Keratinocyte (primary cell): ENCODE results near the gene TPGS2. TPM values are rescaled to one million over a fixed set of nuclear protein-coding genes. Genes with fewer than 3 reads are reported as not detected.
A peak's percentile ranks its signal among the peaks of the same experiment; 100 is the strongest.

Experiments
- DNase-seq: peaks from one replicate; pipeline ENCODE4 v3.0.0-alpha.2; 2011; ENCODE audit warnings: low read depth, missing footprints, low spot score
- FAIRE-seq: peaks from 2 replicates; lab custom pipeline; 2011; peaks lifted over from hg19 to GRCh38; lab: Jason Lieb, UNC
- H2AFZ ChIP-seq: 2 replicates; pipeline ENCODE4 v1.6.0; 2012; ENCODE audit warnings: low read length, control low read depth, inconsistent platforms; ENCODE audit not compliant: control insufficient read depth
- H3K27ac ChIP-seq: 2 replicates; pipeline ENCODE4 v1.5.1; 2011; ENCODE audit warnings: low read length; ENCODE audit not compliant: control insufficient read depth, insufficient read depth
- H3K27me3 ChIP-seq: 3 replicates; pipeline ENCODE4 v1.6.0; 2011; ENCODE audit warnings: low read length; ENCODE audit not compliant: control insufficient read depth, insufficient read depth; ENCODE audit errors: extremely low read depth
- H3K36me3 ChIP-seq, 2 experiments: 2 replicates in 1 of 2; 3 replicates in 1 of 2; pipeline ENCODE4 v1.5.1; 2011; ENCODE audit warnings: low read length in 2 of 2, mild to moderate bottlenecking in 1 of 2; ENCODE audit not compliant: control insufficient read depth in 2 of 2, insufficient read depth in 2 of 2; ENCODE audit errors: extremely low read depth in 1 of 2
- H3K4me1 ChIP-seq: 3 replicates; pipeline ENCODE4 v1.5.1; 2011; ENCODE audit warnings: low read length; ENCODE audit not compliant: control insufficient read depth, insufficient read depth; ENCODE audit errors: extremely low read depth
- H3K4me2 ChIP-seq: 3 replicates; pipeline ENCODE4 v1.6.0; 2011; ENCODE audit warnings: low read depth, low read length; ENCODE audit not compliant: control insufficient read depth, insufficient read depth; ENCODE audit errors: extremely low read depth
- H3K4me3 ChIP-seq, 3 experiments: fragments of 200-600 bp in 1 of 3; sonication (generic) in 1 of 3; 2 replicates in 2 of 3; 3 replicates in 1 of 3; pipeline ENCODE4 v1.5.1; 2011 to 2016; ENCODE audit warnings: low read length in 3 of 3, mild to moderate bottlenecking in 3 of 3, control low read depth in 2 of 3, inconsistent platforms in 1 of 3, low read depth in 1 of 3, mixed read lengths in 1 of 3, mixed run types in 1 of 3, moderate library complexity in 1 of 3; ENCODE audit not compliant: control insufficient read depth in 2 of 3, insufficient read depth in 2 of 3; ENCODE audit errors: extremely low read depth in 1 of 3
- H3K79me2 ChIP-seq: 2 replicates; pipeline ENCODE4 v1.6.0; 2012; ENCODE audit warnings: low read length; ENCODE audit not compliant: control insufficient read depth, insufficient read depth
- H3K9ac ChIP-seq: 3 replicates; pipeline ENCODE4 v1.6.0; 2011; ENCODE audit warnings: low read length; ENCODE audit not compliant: control insufficient read depth, insufficient read depth; ENCODE audit errors: extremely low read depth
- H3K9me1 ChIP-seq: 3 replicates; pipeline ENCODE4 v1.6.0; 2011; ENCODE audit warnings: low read length; ENCODE audit not compliant: control insufficient read depth, insufficient read depth; ENCODE audit errors: extremely low read depth
- H3K9me3 ChIP-seq: 2 replicates; pipeline ENCODE4 v1.5.1; 2012; ENCODE audit warnings: low read depth, low read length; ENCODE audit not compliant: control insufficient read depth
- H4K20me1 ChIP-seq: 3 replicates; pipeline ENCODE4 v1.6.0; 2011; ENCODE audit warnings: low read length; ENCODE audit not compliant: control insufficient read depth, insufficient read depth; ENCODE audit errors: extremely low read depth
- EZH2 ChIP-seq: IDR thresholded peaks from one replicate; pipeline ENCODE4 v1.6.1; 2012; ENCODE audit warnings: inconsistent platforms, mild to moderate bottlenecking, low read length, moderate library complexity
- dilution Hi-C: fragments of 300-500 bp; cut with MboI; formaldehyde crosslinking; loops from one replicate; pipeline ENCODE4 v1.7.0; 2020; ENCODE audit warnings: low sequenced_read_pairs; ENCODE audit not compliant: extremely low pct_ligation_motif_present
- polyA plus RNA-seq, 5 experiments: library from polyadenylated mRNA; depleted of rRNA in 3 of 5; stranded (reverse) in 3 of 5; stranded (forward) in 1 of 5; unstranded in 1 of 5; fragments of >200 nt; gene quantifications; 1 replicate in 1 of 5; 2 replicates in 3 of 5; 3 replicates in 1 of 5; pipeline versions ENCODE4 v1.2.1 to v1.2.3, GENCODE V29; 2011 to 2012; ENCODE audit warnings: missing spikeins in 2 of 5, low read depth in 1 of 5, low replicate concordance in 1 of 5
- TF ChIP-seq, protein P1 (sequence below), 3 experiments: IDR thresholded peaks in 1 of 3; conservative IDR thresholded peaks in 1 of 3; optimal IDR thresholded peaks in 1 of 3; 2 replicates in 2 of 3; 3 replicates in 1 of 3; pipeline versions ENCODE3 to v1.5.1; 2011; ENCODE audit warnings: low read length in 3 of 3, mild to moderate bottlenecking in 3 of 3, moderate library complexity in 2 of 3, control low read depth in 1 of 3, inconsistent platforms in 1 of 3; ENCODE audit not compliant: insufficient read depth in 2 of 3; ENCODE audit errors: extremely low read depth in 1 of 3

Gene TPGS2
- polyA plus RNA-seq, 1 donor (not counting 4 experiments of a cell fraction or from before 2014, with no cell fraction given) = 254 TPM

DNA sequence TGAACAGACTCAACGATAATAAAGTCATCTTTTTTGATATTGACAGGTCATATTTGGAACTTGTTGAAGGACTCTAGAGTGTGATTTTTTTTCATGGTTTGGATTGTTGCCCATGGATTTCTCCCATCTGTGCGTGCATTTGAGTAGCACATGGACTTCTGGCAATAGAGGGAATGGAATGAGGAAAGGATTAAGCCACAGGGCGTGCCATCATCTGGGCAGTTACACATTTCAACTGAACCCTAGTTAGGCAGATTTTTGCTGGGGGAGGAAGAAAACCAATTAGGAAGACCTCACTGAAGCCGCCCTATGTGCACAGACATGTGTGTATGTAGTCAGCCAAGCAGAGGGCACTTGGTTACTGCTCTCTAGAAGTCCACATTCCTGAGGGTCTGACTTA lies 72.6 kb downstream of the TPGS2 start:
- Histone ChIP-seq H3K27me3 (no peaks in the 10 kb centered on the region), H3K4me3 (no peak overlapping the region), H3K79me2 (no peaks in the 10 kb centered on the region), H4K20me1 (no peaks in the 10 kb centered on the region), H3K9me3 (no peaks in the 10 kb centered on the region), H3K27ac (no peak overlapping the region), H3K4me1 (no peaks in the 10 kb centered on the region), H3K4me2 (no peak overlapping the region), H3K9ac (no peak overlapping the region), H3K36me3 (peaks cover 0 to 1% of the 10 kb centered on the region in 2 experiments), H2AFZ (no peak overlapping the region), H3K9me1 (no peaks in the 10 kb centered on the region)
- TF ChIP-seq, protein P1, sequence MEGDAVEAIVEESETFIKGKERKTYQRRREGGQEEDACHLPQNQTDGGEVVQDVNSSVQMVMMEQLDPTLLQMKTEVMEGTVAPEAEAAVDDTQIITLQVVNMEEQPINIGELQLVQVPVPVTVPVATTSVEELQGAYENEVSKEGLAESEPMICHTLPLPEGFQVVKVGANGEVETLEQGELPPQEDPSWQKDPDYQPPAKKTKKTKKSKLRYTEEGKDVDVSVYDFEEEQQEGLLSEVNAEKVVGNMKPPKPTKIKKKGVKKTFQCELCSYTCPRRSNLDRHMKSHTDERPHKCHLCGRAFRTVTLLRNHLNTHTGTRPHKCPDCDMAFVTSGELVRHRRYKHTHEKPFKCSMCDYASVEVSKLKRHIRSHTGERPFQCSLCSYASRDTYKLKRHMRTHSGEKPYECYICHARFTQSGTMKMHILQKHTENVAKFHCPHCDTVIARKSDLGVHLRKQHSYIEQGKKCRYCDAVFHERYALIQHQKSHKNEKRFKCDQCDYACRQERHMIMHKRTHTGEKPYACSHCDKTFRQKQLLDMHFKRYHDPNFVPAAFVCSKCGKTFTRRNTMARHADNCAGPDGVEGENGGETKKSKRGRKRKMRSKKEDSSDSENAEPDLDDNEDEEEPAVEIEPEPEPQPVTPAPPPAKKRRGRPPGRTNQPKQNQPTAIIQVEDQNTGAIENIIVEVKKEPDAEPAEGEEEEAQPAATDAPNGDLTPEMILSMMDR (optimal IDR thresholded peaks at IDR 0.05 in 1 of 3, IDR thresholded peaks at IDR 0.05 in 1 of 3, conservative IDR thresholded peaks at IDR 0.05 in 1 of 3; ENCODE audit: extremely low read depth in 1 of 3, insufficient read depth in 2 of 3, low read length in 3 of 3) = no peak
- TF ChIP-seq EZH2 = no peak
- DNase-seq = no peak
- dilution Hi-C loops = no loop called here
- peak; percentile 68 for FAIRE-seq

DNA sequence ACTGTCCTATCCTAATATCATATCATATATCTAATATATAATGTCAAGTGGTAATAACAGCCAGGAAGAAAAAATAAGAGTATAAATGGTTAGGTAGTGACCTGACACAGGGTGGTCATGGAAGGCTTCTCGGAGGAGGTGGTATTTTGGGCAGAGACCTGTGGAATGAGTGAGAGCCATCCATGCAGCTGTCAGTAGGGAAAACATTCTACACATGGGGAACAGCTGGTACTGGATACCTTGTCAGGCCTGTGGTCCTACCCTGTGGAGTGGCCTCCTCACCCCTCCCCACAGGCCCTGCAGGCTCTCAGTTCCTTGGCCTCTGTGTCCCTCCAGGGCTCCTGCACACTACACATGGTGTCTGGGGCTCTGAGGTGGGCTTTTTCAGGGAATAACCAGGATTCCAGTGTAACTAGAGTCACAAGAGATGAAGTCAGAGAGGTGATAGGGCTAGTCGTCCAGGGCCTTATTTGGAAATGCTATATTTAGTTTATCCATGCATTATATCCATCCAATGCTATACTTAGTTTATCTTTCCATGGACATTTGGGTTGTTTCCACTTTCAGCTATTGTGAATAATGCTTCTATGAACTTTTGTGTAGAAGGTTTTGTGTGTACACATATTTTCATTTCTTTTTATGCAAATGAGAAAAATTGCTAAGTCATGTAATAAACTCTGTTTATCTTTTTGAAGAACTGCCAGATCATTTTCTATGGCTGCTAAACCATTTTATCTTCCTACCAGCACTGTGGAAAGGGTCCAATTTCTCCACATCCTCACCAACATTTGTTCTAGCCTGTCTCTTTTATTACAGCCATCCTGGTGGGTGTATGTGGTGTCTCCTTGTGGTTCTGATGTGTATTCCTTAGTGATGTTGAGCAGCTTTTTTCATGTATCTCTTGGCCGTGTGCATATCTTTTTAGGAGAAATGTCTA lies 75.6 kb downstream of the TPGS2 start:
- no peak overlapping the region for H2AFZ ChIP-seq

More for the DNA sequence above, 75.6 kb downstream of the TPGS2 start:
- H3K9ac ChIP-seq = no peak overlapping the region
- H3K27ac ChIP-seq = no peak overlapping the region
- H4K20me1 ChIP-seq = no peaks in the 10 kb centered on the region
- no peaks in the 10 kb centered on the region for H3K79me2 ChIP-seq
- DNase-seq (no peak), FAIRE-seq (no peak)
- no peak overlapping the region for H3K4me2 ChIP-seq
- TF ChIP-seq, protein P1 (optimal IDR thresholded peaks at IDR 0.05 in 1 of 3, IDR thresholded peaks at IDR 0.05 in 1 of 3, conservative IDR thresholded peaks at IDR 0.05 in 1 of 3; ENCODE audit: extremely low read depth in 1 of 3, insufficient read depth in 2 of 3, low read length in 3 of 3) = no peak
- TF ChIP-seq EZH2 = no peak
- no peaks in the 10 kb centered on the region for H3K9me1 ChIP-seq
- dilution Hi-C loops = no loop called here
- H3K9me3 ChIP-seq = no peaks in the 10 kb centered on the region
- H3K4me3 ChIP-seq = no peak overlapping the region
- no peaks in the 10 kb centered on the region for H3K36me3 ChIP-seq
- no peaks in the 10 kb centered on the region for H3K27me3 ChIP-seq
- H3K4me1 ChIP-seq = no peaks in the 10 kb centered on the region
